B cell (primary cell): ENCODE data around the gene BRF1.

Source experiments
- EZH2 ChIP-seq: IDR thresholded peaks from 2 replicates; pipeline ENCODE4 v1.6.1; 2012; ENCODE audit warnings: borderline replicate concordance, low read depth, mild to moderate bottlenecking, moderate library complexity, low read length; ENCODE audit not compliant: insufficient read depth, poor library complexity, severe bottlenecking
- TF ChIP-seq, protein P1 (sequence below): fragments of 200-600 bp; IDR thresholded peaks from one replicate; pipeline ENCODE4 v1.8.0; 2022; ENCODE audit warnings: antibody characterized with exemption, mild to moderate bottlenecking

DNA sequence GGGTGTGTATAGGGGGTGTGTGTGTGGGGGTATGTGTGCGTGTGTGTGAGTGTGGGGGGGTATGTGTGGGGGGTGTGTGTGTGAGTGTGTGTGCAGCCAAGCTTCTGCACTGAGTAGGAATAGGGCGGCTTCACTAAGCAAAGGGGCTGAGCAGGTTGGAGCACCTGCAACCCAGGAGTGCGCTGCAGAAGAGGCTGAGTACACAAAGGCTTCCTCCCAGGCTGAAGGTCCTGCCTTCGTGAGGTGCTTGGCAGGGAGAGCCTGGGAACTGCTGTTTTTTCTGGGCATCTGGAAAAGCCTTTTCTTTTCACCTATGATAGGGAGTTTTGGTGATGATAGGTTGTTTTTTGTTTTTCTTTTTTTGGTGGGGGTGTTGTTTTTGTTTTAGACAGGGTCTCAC, 113.7 kb downstream of the BRF1 start:
- TF ChIP-seq, protein P1, sequence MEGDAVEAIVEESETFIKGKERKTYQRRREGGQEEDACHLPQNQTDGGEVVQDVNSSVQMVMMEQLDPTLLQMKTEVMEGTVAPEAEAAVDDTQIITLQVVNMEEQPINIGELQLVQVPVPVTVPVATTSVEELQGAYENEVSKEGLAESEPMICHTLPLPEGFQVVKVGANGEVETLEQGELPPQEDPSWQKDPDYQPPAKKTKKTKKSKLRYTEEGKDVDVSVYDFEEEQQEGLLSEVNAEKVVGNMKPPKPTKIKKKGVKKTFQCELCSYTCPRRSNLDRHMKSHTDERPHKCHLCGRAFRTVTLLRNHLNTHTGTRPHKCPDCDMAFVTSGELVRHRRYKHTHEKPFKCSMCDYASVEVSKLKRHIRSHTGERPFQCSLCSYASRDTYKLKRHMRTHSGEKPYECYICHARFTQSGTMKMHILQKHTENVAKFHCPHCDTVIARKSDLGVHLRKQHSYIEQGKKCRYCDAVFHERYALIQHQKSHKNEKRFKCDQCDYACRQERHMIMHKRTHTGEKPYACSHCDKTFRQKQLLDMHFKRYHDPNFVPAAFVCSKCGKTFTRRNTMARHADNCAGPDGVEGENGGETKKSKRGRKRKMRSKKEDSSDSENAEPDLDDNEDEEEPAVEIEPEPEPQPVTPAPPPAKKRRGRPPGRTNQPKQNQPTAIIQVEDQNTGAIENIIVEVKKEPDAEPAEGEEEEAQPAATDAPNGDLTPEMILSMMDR: no peak
- TF ChIP-seq EZH2: no peak
